PC-3 (cell line): ENCODE results near the gene RFT1. TPM values are rescaled to one million over a fixed set of nuclear protein-coding genes. Genes with fewer than 3 reads are reported as not detected.

Source experiments
- ATAC-seq: fragments of 200-7000 bp; cut with Tn5 transposase; 2 replicates; pipeline ENCODE4 v1.9.1; 2020; ENCODE audit warnings: mild to moderate bottlenecking, moderate library complexity
- BruUV-seq: library from RNA; stranded (reverse); fragments of 400-500 nt; replicated peaks from 2 replicates; lab custom pipeline; 2021; lab: Mats Ljungman, UMichigan
- CTCF ChIA-PET: fragments of 300-600 bp; sonication (Branson Sonifier 250); formaldehyde crosslinking; loops from one replicate; lab custom pipeline; 2022; ENCODE audit warnings: antibody characterized with exemption; lab: Charles Lee
- POLR2A ChIA-PET: fragments of 300-600 bp; sonication (Branson Sonifier 250); formaldehyde crosslinking; loops from one replicate; lab custom pipeline; 2022; ENCODE audit warnings: antibody characterized with exemption; ENCODE audit not compliant: unreplicated experiment; lab: Charles Lee
- DNase-seq: peaks from one replicate; pipeline ENCODE4 v3.0.0-alpha.2; 2015
- H2AFZ ChIP-seq: fragments of 300-600 bp; sonication (generic); 2 replicates; pipeline ENCODE4 v1.6.0; 2016; ENCODE audit warnings: antibody characterized with exemption, low read length
- H3F3A ChIP-seq: fragments of 300-600 bp; sonication (generic); one replicate; pipeline ENCODE4 v1.6.0; 2017; ENCODE audit warnings: antibody characterized with exemption, low read length, control low read depth, mild to moderate bottlenecking; ENCODE audit not compliant: unreplicated experiment
- H3K27ac ChIP-seq: fragments of 300-600 bp; sonication (generic); 2 replicates; pipeline ENCODE4 v1.5.1; 2016; ENCODE audit warnings: mild to moderate bottlenecking, low read length
- H3K27me3 ChIP-seq: fragments of 300-600 bp; sonication (generic); 2 replicates; pipeline ENCODE4 v1.6.1; 2016; ENCODE audit warnings: low read length, mixed read lengths
- H3K36me3 ChIP-seq: fragments of 300-600 bp; sonication (generic); 2 replicates; pipeline ENCODE4 v1.6.1; 2016; ENCODE audit warnings: low read depth, mixed run types, low read length, mixed read lengths
- H3K4me1 ChIP-seq: fragments of 300-600 bp; sonication (generic); 2 replicates; pipeline ENCODE4 v1.5.1; 2016; ENCODE audit warnings: low read length; ENCODE audit not compliant: insufficient read depth
- H3K4me2 ChIP-seq: fragments of 300-600 bp; sonication (generic); 2 replicates; pipeline ENCODE4 v1.6.0; 2016; ENCODE audit warnings: low read length
- H3K4me3 ChIP-seq: fragments of 300-600 bp; sonication (generic); 2 replicates; pipeline ENCODE4 v1.5.1; 2016; ENCODE audit warnings: mild to moderate bottlenecking, low read length, mixed read lengths
- H3K79me2 ChIP-seq: fragments of 300-600 bp; sonication (generic); 2 replicates; pipeline ENCODE4 v1.6.1; 2017; ENCODE audit warnings: low read length, mixed read lengths
- H3K9ac ChIP-seq: fragments of 300-600 bp; sonication (generic); 2 replicates; pipeline ENCODE4 v1.6.0; 2016; ENCODE audit warnings: mild to moderate bottlenecking, low read length
- H3K9me2 ChIP-seq: fragments of 300-600 bp; sonication (generic); replicated peaks from 2 replicates; pipeline ENCODE4 v1.6.1; 2016; ENCODE audit warnings: mixed run types, low read length, mixed read lengths
- H3K9me3 ChIP-seq: fragments of 300-600 bp; sonication (generic); 2 replicates; pipeline ENCODE4 v1.6.1; 2016; ENCODE audit warnings: low read length, mixed read lengths
- H4K20me1 ChIP-seq: fragments of 300-600 bp; sonication (generic); 2 replicates; pipeline ENCODE4 v1.6.1; 2016; ENCODE audit warnings: low read length, mixed read lengths
- EZH2 ChIP-seq: fragments of 300-600 bp; sonication (generic); IDR thresholded peaks from one replicate; pipeline ENCODE4 v1.6.1; 2017; ENCODE audit warnings: antibody characterized with exemption, mild to moderate bottlenecking, low read length; ENCODE audit not compliant: unreplicated experiment
- EZH2phosphoT487 ChIP-seq: fragments of 300-600 bp; sonication (generic); IDR thresholded peaks from 2 replicates; pipeline ENCODE4 v1.6.1; 2018; ENCODE audit warnings: mild to moderate bottlenecking, antibody characterized with exemption, low read length, borderline replicate concordance
- intact Hi-C: fragments of 100-400 bp; cut with micrococcal nuclease; formaldehyde crosslinking; loops from 2 replicates; pipeline ENCODE4 v1.9.0; 2023
- total RNA-seq: library from RNA; depleted of rRNA; stranded (reverse); fragments of >200 nt; gene quantifications from 2 replicates; pipeline ENCODE4 v1.2.3, GENCODE V29; 2014
- TF ChIP-seq, protein P1 (sequence below): fragments of 300-600 bp; sonication (generic); conservative IDR thresholded peaks from 2 replicates; pipeline ENCODE4 v1.5.1; 2017; ENCODE audit warnings: antibody characterized with exemption, low read depth, mild to moderate bottlenecking, low read length

The RFT1 gene
- total RNA-seq, 1 experiment from 2014 or later = 24.6 TPM

DNA sequence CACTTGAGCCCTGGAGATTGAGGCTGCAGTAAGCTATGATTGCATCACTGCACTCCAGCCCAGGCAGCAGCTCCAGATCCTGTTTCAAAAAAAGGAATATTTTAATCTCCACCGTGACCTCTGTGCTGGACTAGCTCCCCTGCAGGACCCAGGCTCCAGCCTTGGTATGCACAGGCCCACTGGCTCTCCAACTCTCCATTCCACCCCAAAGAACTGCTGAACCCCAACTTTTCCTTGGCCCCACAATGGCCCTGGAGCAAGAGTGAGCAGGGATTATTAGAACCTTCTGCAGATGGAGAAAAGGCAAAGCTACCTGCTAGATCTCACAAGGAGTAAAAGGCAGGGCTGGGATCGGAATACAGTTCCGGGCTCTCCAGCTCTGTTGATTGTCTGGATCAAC is 51.6 kb downstream of the RFT1 start:
- Histone ChIP-seq H3F3A (no peaks in the 10 kb centered on the region), H3K9me2 (no peaks in the 10 kb centered on the region), H3K4me1 (peaks cover under 1% of the 10 kb centered on the region; the same call in 1 of the 2 replicates), H3K27me3 (no peaks in the 10 kb centered on the region), H3K4me3 (no peak overlapping the region), H3K9ac (no peak overlapping the region), H2AFZ (no peak overlapping the region), H3K4me2 (no peak overlapping the region), H3K9me3 (no peaks in the 10 kb centered on the region), H3K79me2 (no peaks in the 10 kb centered on the region), H3K36me3 (no peaks in the 10 kb centered on the region), H4K20me1 (no peaks in the 10 kb centered on the region), H3K27ac (no peak overlapping the region)
- ChIA-PET CTCF (no interaction called here), POLR2A (no interaction called here)
- no TSS peak for BruUV-seq
- TF ChIP-seq EZH2 (no peak), EZH2phosphoT487 (no peak)
- TF ChIP-seq, protein P1, sequence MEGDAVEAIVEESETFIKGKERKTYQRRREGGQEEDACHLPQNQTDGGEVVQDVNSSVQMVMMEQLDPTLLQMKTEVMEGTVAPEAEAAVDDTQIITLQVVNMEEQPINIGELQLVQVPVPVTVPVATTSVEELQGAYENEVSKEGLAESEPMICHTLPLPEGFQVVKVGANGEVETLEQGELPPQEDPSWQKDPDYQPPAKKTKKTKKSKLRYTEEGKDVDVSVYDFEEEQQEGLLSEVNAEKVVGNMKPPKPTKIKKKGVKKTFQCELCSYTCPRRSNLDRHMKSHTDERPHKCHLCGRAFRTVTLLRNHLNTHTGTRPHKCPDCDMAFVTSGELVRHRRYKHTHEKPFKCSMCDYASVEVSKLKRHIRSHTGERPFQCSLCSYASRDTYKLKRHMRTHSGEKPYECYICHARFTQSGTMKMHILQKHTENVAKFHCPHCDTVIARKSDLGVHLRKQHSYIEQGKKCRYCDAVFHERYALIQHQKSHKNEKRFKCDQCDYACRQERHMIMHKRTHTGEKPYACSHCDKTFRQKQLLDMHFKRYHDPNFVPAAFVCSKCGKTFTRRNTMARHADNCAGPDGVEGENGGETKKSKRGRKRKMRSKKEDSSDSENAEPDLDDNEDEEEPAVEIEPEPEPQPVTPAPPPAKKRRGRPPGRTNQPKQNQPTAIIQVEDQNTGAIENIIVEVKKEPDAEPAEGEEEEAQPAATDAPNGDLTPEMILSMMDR = no peak
- DNase-seq (no peak), ATAC-seq (no peak)
- intact Hi-C loops = no loop called here

DNA sequence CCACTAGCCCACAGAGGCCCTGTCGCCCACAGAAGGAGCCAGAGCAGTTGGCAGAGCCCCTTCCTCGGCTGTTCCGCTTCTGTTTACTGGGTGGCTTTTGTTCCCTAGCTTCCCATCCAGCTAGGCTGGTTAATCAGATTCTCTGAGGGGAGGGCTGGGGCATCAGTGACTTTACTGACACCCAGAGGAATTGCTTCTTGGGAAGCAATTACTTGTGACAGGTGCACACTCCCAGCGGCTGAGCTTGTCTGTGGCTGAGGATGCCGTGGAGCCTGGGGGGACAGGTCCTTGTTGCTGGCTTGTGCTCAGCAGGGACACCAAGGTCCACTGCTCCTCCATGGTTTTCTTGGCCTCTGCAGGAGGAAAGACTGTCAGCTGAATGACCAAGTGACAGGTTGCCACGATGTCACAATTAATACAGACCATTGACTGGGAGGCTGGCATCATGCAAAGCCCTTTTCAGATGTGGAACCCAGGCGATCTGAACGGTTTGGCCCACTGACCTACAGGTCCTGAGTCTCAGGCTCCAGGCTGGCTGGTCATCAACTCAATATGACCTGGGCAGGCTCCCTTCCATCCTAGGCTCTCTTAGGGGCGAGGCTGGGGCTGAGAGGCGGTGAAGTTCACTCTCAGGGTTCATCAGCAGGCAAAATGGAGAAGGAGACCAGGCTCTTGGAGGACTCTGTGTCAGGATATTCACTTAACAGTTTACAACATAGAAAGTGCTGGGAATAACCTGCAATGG is 52.6 kb downstream of the RFT1 start:
- Histone ChIP-seq H3F3A (no peaks in the 10 kb centered on the region), H3K36me3 (no peaks in the 10 kb centered on the region), H3K4me3 (no peak overlapping the region), H2AFZ (no peak overlapping the region), H3K9me2 (no peaks in the 10 kb centered on the region), H3K9ac (no peak overlapping the region), H3K4me1 (peaks cover 7% of the 10 kb centered on the region; the same call in 1 of the 2 replicates), H3K9me3 (no peaks in the 10 kb centered on the region), H3K27ac (no peak overlapping the region), H4K20me1 (no peaks in the 10 kb centered on the region), H3K27me3 (no peaks in the 10 kb centered on the region), H3K4me2 (no peak overlapping the region), H3K79me2 (no peaks in the 10 kb centered on the region)
- POLR2A ChIA-PET = no interaction called here
- intact Hi-C loops = no loop called here
- TF ChIP-seq, protein P1 = no peak
- TF ChIP-seq EZH2 = no peak
- no peak for TF ChIP-seq EZH2phosphoT487
- DNase-seq (no peak), ATAC-seq (no peak)
- CTCF ChIA-PET = no interaction called here
- BruUV-seq = no TSS peak

DNA sequence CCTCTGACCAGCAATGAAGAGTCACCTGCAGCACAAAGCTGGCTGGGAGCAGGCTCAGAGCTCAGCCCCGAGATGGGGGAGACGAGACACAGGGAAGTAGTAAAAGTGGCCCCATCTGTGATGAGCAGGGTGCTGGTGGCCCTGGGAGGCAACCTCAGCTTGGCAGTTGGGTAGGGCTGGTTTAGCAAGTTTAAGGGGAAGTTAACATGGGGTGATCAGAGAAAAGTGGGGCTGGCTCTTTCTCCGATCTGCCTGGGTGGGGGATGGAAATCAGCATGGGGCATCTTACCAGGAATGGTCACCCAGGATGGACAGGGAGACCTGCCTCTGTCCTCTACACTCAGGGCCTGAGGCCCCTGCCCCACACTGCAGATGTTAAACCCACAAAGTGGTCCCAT is 54.5 kb downstream of the RFT1 start:
- ChIA-PET POLR2A (no interaction called here), CTCF (interaction anchor here (0.6 kb wide), 1 partner anchor 121 kb away, joined by 3 read pairs; no protein-coding TSS in a partner anchor)
- ATAC-seq (no peak), DNase-seq (no peak)
- Histone ChIP-seq H3K9me3 (no peaks in the 10 kb centered on the region), H3K27ac (no peak overlapping the region), H3K9ac (no peak overlapping the region), H3K36me3 (no peaks in the 10 kb centered on the region), H3K4me3 (no peak overlapping the region), H4K20me1 (no peaks in the 10 kb centered on the region), H2AFZ (no peak overlapping the region), H3K79me2 (no peaks in the 10 kb centered on the region), H3K4me2 (no peak overlapping the region), H3F3A (no peaks in the 10 kb centered on the region), H3K27me3 (no peaks in the 10 kb centered on the region), H3K4me1 (peaks cover 14% of the 10 kb centered on the region), H3K9me2 (no peaks in the 10 kb centered on the region)
- intact Hi-C loops = no loop called here
- BruUV-seq = no TSS peak
- no peak for TF ChIP-seq EZH2phosphoT487
- TF ChIP-seq, protein P1 = no peak
- TF ChIP-seq EZH2 = no peak
